Gastroesophageal sphincter (tissue), 4 donors: ENCODE data around the gene CTSA. TPM values are rescaled to one million over a fixed set of nuclear protein-coding genes. Genes with fewer than 3 reads are reported as not detected.
"Not testable (repeated sequence)": the region's sequence is repeated elsewhere in the genome, so short reads cannot be mapped to it uniquely, and the experiment has no call there.

Experiments
- ATAC-seq: fragments of 150-250 bp; one replicate; pipeline ENCODE4 v1.9.1; 2016; ENCODE audit warnings: mild to moderate bottlenecking, moderate library complexity
- H3K27ac ChIP-seq, 4 donors: fragments of 200-600 bp; sonication (generic) in 3 of 4; 1 replicate in 3 of 4; 2 replicates in 1 of 4; pipeline ENCODE4 v1.5.1; 2016 to 2019
- H3K27me3 ChIP-seq: fragments of 200-600 bp; sonication (generic); one replicate; pipeline ENCODE4 v1.5.1; 2019
- H3K36me3 ChIP-seq, 2 donors: fragments of 200-600 bp; sonication (generic); one replicate each; pipeline ENCODE4 v1.5.1; 2019; ENCODE audit warnings: control low read depth in 1 of 2
- H3K4me1 ChIP-seq, 3 donors: fragments of 200-600 bp; sonication (generic); 1 replicate in 2 of 3; 2 replicates in 1 of 3; pipeline ENCODE4 v1.5.1; 2016 to 2019; ENCODE audit warnings: control low read depth in 2 of 3
- H3K4me3 ChIP-seq, 2 donors: fragments of 200-600 bp; sonication (generic); one replicate each; pipeline ENCODE4 v1.5.1; 2019; ENCODE audit warnings: mild to moderate bottlenecking in 1 of 2, moderate library complexity in 1 of 2
- H3K9me3 ChIP-seq, 3 donors: fragments of 200-600 bp; sonication (generic); one replicate each; pipeline ENCODE4 v1.5.1; 2017 to 2019; ENCODE audit warnings: control low read depth in 2 of 3
- CTCF ChIP-seq, 4 experiments: fragments of 200-600 bp in 2 of 4; fragments of 450-650 bp in 2 of 4; sonication (generic) in 1 of 4; IDR thresholded peaks; one replicate each; pipeline ENCODE4 v1.5.1; 2017 to 2019; ENCODE audit warnings: antibody characterized with exemption in 4 of 4, mild to moderate bottlenecking in 2 of 4, moderate library complexity in 2 of 4
- EP300 ChIP-seq: sonication (generic); formaldehyde crosslinking; IDR thresholded peaks from one replicate; pipeline ENCODE4 v1.6.1; 2017; ENCODE audit warnings: antibody characterized with exemption, mild to moderate bottlenecking
- POLR2A ChIP-seq, 2 donors: fragments of 450-650 bp; IDR thresholded peaks; one replicate each; pipeline ENCODE4 v1.6.1; 2017; ENCODE audit warnings: antibody characterized with exemption in 2 of 2, mild to moderate bottlenecking in 2 of 2, moderate library complexity in 1 of 2
- POLR2AphosphoS5 ChIP-seq: sonication (generic); formaldehyde crosslinking; IDR thresholded peaks from one replicate; pipeline ENCODE4 v1.6.1; 2017; ENCODE audit warnings: antibody characterized with exemption
- WGBS, 2 donors: methylation state at CpG; one replicate each; pipeline ENCODE4 v1.1.5; 2018; ENCODE audit warnings: low coverage in 1 of 2; 5-methylcytosine and 5-hydroxymethylcytosine counted together
- total RNA-seq, 4 donors: library from RNA; depleted of rRNA; stranded (reverse); fragments of >200 nt; gene quantifications; one replicate each; pipeline ENCODE4 v1.1.0, GENCODE V29; 2016

CTSA gene
- total RNA-seq, 4 donors from 2014 or later = 36.4 to 73.0 (median 56.6) TPM

- Histone ChIP-seq H3K4me3 (no peak overlapping the region), H3K9me3 (no peaks in the 10 kb centered on the region), H3K4me1 (peaks cover 0 to 18% (median 17%) of the 10 kb centered on the region in 3 donors), H3K27me3 (no peaks in the 10 kb centered on the region), H3K27ac (peak overlapping the region in 1 of 4 donors; percentile 66), H3K36me3 (no peaks in the 10 kb centered on the region)
- TF ChIP-seq EP300 = no peak
- WGBS, 2 donors = 44 to 69% methylated on average over 5 to 8 of the region's 9 CpGs
- ATAC-seq = no peak
Measured at GRCh38 chr20:45925821-45926506, 34.8 kb downstream of the CTSA start.

GRCh38 chr20:45926731-45927070 is 35.6 kb downstream of the CTSA start:
- Histone ChIP-seq H3K9me3 (no peaks in the 10 kb centered on the region), H3K36me3 (no peaks in the 10 kb centered on the region), H3K27ac (no peak overlapping the region), H3K4me1 (peaks cover 0 to 18% (median 17%) of the 10 kb centered on the region in 3 donors), H3K4me3 (no peak overlapping the region), H3K27me3 (no peaks in the 10 kb centered on the region)
- TF ChIP-seq POLR2A (IDR thresholded peaks at IDR 0.05) = no peak
- TF ChIP-seq EP300 = no peak
- no peak for TF ChIP-seq CTCF (IDR thresholded peaks at IDR 0.05)
- no peak for TF ChIP-seq POLR2AphosphoS5
- WGBS, 2 donors = 40% methylated on average over 1 of the region's 2 CpGs; no CpG with 5 or more reads in 1 of the 2 donors
- no peak for ATAC-seq

GRCh38 chr20:45927071-45927878 is 36.1 kb downstream of the CTSA start:
- ATAC-seq = no peak
- no peak overlapping the region for H3K4me3 ChIP-seq
- no peak overlapping the region for H3K27ac ChIP-seq
- H3K36me3 ChIP-seq = no peaks in the 10 kb centered on the region
- no peaks in the 10 kb centered on the region for H3K27me3 ChIP-seq
- peaks cover 0 to 17% (median 15%) of the 10 kb centered on the region in 3 donors for H3K4me1 ChIP-seq
- no peak for TF ChIP-seq POLR2AphosphoS5
- TF ChIP-seq CTCF (IDR thresholded peaks at IDR 0.05) = no peak
- no peak for TF ChIP-seq POLR2A (IDR thresholded peaks at IDR 0.05)
- TF ChIP-seq EP300 = no peak
- WGBS, 2 donors = 74 to 88% methylated on average over 7 to 8 of the region's 14 CpGs
- H3K9me3 ChIP-seq = no peaks in the 10 kb centered on the region

GRCh38 chr20:45931680-45932079 is 40.5 kb downstream of the CTSA start:
- WGBS, 2 donors = 86 to 87% methylated on average over 9 to 10 of the region's 17 CpGs
- H3K36me3 ChIP-seq, H3K9me3 ChIP-seq, H3K4me3 ChIP-seq, H3K27me3 ChIP-seq, H3K27ac ChIP-seq, ATAC-seq: not testable (repeated sequence)
- H3K4me1 ChIP-seq = peaks cover 0 to 26% (median 7%) of the 10 kb centered on the region in 3 donors

- peaks cover 0 to 15% of the 10 kb centered on the region in 2 donors for H3K36me3 ChIP-seq
- TF ChIP-seq EP300 (no peak), POLR2AphosphoS5 (no peak), CTCF (IDR thresholded peaks at IDR 0.05) (peak in 3 of 4 experiments; percentile 26 to 43 (median 32))
- ATAC-seq = no peak
- H3K4me3 ChIP-seq = peak overlapping the region; percentile 72 to 87
- 12 to 69% methylated on average over 5 to 11 of the region's 22 CpGs for WGBS, 2 donors
- peak overlapping the region; percentile 97 to 100 (median 98) for H3K27ac ChIP-seq
- H3K4me1 ChIP-seq = peaks cover 0 to 41% (median 7%) of the 10 kb centered on the region in 3 donors
- H3K9me3 ChIP-seq = no peaks in the 10 kb centered on the region
- H3K27me3 ChIP-seq = no peaks in the 10 kb centered on the region
Measured at GRCh38 chr20:45933266-45934045, 42.3 kb downstream of the CTSA start.
